DOHH2 (cell line): ENCODE results near the gene TANC1.

ENCODE experiments used
- H3F3A ChIP-seq: fragments of 200-600 bp; sonication (generic), shearing (Covaris generic); 2 replicates; pipeline ENCODE4 v1.6.0; 2016; ENCODE audit warnings: antibody characterized with exemption, mild to moderate bottlenecking; ENCODE audit not compliant: control insufficient read depth, insufficient read depth
- H3K27ac ChIP-seq: fragments of 200-600 bp; sonication (generic); 2 replicates; pipeline ENCODE4 v1.5.1; 2014; ENCODE audit warnings: low read depth, mild to moderate bottlenecking, low read length, moderate library complexity
- H3K27me3 ChIP-seq: fragments of 200-600 bp; sonication (generic); 2 replicates; pipeline ENCODE4 v1.6.1; 2014; ENCODE audit warnings: mild to moderate bottlenecking, low read length, mixed read lengths; ENCODE audit not compliant: control insufficient read depth
- H3K36me3 ChIP-seq: fragments of 200-600 bp; sonication (generic); 2 replicates; pipeline ENCODE4 v1.6.1; 2014; ENCODE audit warnings: mild to moderate bottlenecking, low read length, moderate library complexity, mixed read lengths; ENCODE audit not compliant: control insufficient read depth
- H3K4me1 ChIP-seq: fragments of 200-600 bp; sonication (generic); 2 replicates; pipeline ENCODE4 v1.6.1; 2014; ENCODE audit warnings: mild to moderate bottlenecking, low read length, mixed read lengths; ENCODE audit not compliant: control insufficient read depth
- H3K4me2 ChIP-seq: fragments of 200-600 bp; sonication (generic); 2 replicates; pipeline ENCODE4 v1.6.0; 2014; ENCODE audit warnings: mild to moderate bottlenecking, low read length, moderate library complexity
- H3K4me3 ChIP-seq: fragments of 200-600 bp; sonication (generic); 2 replicates; pipeline ENCODE4 v1.5.1; 2014; ENCODE audit warnings: mild to moderate bottlenecking, low read length, mixed read lengths
- H3K79me2 ChIP-seq: fragments of 200-600 bp; sonication (generic); 2 replicates; pipeline ENCODE4 v1.6.1; 2014; ENCODE audit warnings: mild to moderate bottlenecking, low read length, mixed read lengths; ENCODE audit not compliant: control insufficient read depth
- H3K9me2 ChIP-seq: fragments of 200-600 bp; sonication (generic); replicated peaks from 2 replicates; pipeline ENCODE4 v1.6.1; 2014; ENCODE audit warnings: mild to moderate bottlenecking, low read length, mixed read lengths; ENCODE audit not compliant: control insufficient read depth
- H3K9me3 ChIP-seq: fragments of 200-600 bp; sonication (generic); 2 replicates; pipeline ENCODE4 v1.6.1; 2014; ENCODE audit warnings: antibody characterized with exemption, low read length, mixed read lengths; ENCODE audit not compliant: control insufficient read depth, insufficient read depth
- H4K20me1 ChIP-seq: fragments of 200-600 bp; sonication (generic); 2 replicates; pipeline ENCODE4 v1.6.0; 2014; ENCODE audit warnings: low read depth, mild to moderate bottlenecking, antibody characterized with exemption, low read length, moderate library complexity; ENCODE audit not compliant: control insufficient read depth, insufficient read depth
- CTCF ChIP-seq: fragments of 200-600 bp; sonication (generic); IDR thresholded peaks from one replicate; pipeline ENCODE4 v1.5.1; 2014; ENCODE audit warnings: antibody characterized with exemption, mild to moderate bottlenecking, low read depth, low read length; ENCODE audit not compliant: poor library complexity, severe bottlenecking
- EZH2phosphoT487 ChIP-seq: fragments of 200-600 bp; sonication (generic); IDR thresholded peaks from 2 replicates; pipeline ENCODE4 v1.6.1; 2017; ENCODE audit warnings: borderline replicate concordance, mild to moderate bottlenecking, antibody characterized with exemption, low read length, moderate library complexity, mixed read lengths

TANC1 gene

GRCh38 chr2:159125858-159126257 is 157.4 kb downstream of the TANC1 start:
- no peaks in the 10 kb centered on the region for H3K9me2 ChIP-seq
- H3K4me1 ChIP-seq: peaks cover 3% of the 10 kb centered on the region; the same call in 1 of the 2 replicates
- H3K4me2 ChIP-seq: no peak overlapping the region
- no peaks in the 10 kb centered on the region for H3K9me3 ChIP-seq
- no peaks in the 10 kb centered on the region for H3F3A ChIP-seq
- no peak overlapping the region for H3K4me3 ChIP-seq
- H4K20me1 ChIP-seq: no peaks in the 10 kb centered on the region
- no peaks in the 10 kb centered on the region for H3K79me2 ChIP-seq
- no peak overlapping the region for H3K27ac ChIP-seq
- H3K36me3 ChIP-seq: no peaks in the 10 kb centered on the region
- TF ChIP-seq EZH2phosphoT487 (no peak), CTCF (no peak)
- H3K27me3 ChIP-seq: no peaks in the 10 kb centered on the region

- Histone ChIP-seq H3K9me3 (no peaks in the 10 kb centered on the region), H4K20me1 (no peaks in the 10 kb centered on the region), H3K9me2 (no peaks in the 10 kb centered on the region), H3K79me2 (no peaks in the 10 kb centered on the region), H3K27ac (no peak overlapping the region), H3K4me2 (no peak overlapping the region), H3K36me3 (no peaks in the 10 kb centered on the region), H3F3A (no peaks in the 10 kb centered on the region), H3K4me3 (no peak overlapping the region), H3K27me3 (no peaks in the 10 kb centered on the region), H3K4me1 (peaks cover 3% of the 10 kb centered on the region; the same call in 1 of the 2 replicates)
- TF ChIP-seq CTCF (no peak), EZH2phosphoT487 (no peak)
These were observed 158.1 kb downstream of the TANC1 start for GRCh38 chr2:159126432-159127022.

GRCh38 chr2:159128191-159128590 is 159.8 kb downstream of the TANC1 start:
- Histone ChIP-seq H3K9me2 (no peaks in the 10 kb centered on the region), H3K4me3 (no peak overlapping the region), H3K27me3 (no peaks in the 10 kb centered on the region), H3K4me2 (no peak overlapping the region), H3K9me3 (no peaks in the 10 kb centered on the region), H3K79me2 (no peaks in the 10 kb centered on the region), H3K4me1 (peaks cover 3% of the 10 kb centered on the region; the same call in 1 of the 2 replicates), H3K36me3 (no peaks in the 10 kb centered on the region), H4K20me1 (no peaks in the 10 kb centered on the region), H3F3A (no peaks in the 10 kb centered on the region), H3K27ac (no peak overlapping the region)
- TF ChIP-seq CTCF (no peak), EZH2phosphoT487 (no peak)
